ENCODE measurements around the gene TMEM129.

- TF ChIP-seq CTCF (conservative IDR thresholded peaks at IDR 0.05; ENCODE audit: low read depth in 2 of 2) (no peak), ETS1 (IDR thresholded peaks at IDR 0.05) (no peak), JUNB (IDR thresholded peaks at IDR 0.05; ENCODE audit: unreplicated experiment) (no peak), POLR2AphosphoS5 (IDR thresholded peaks at IDR 0.05; ENCODE audit: low read depth) (no peak), EZH2 (IDR thresholded peaks at IDR 0.05; ENCODE audit: low read depth, unreplicated experiment) (no peak), ZNF331 (CRISPR knock-in tag; IDR thresholded peaks at IDR 0.05; ENCODE audit: low read depth) (no peak), EZH2phosphoT487 (IDR thresholded peaks at IDR 0.05; ENCODE audit: unreplicated experiment) (no peak), NANOG (IDR thresholded peaks at IDR 0.05; ENCODE audit: borderline replicate concordance) (no peak), STAT1 (IDR thresholded peaks at IDR 0.05; ENCODE audit: unreplicated experiment) (no peak), REST (IDR thresholded peaks at IDR 0.05; ENCODE audit: unreplicated experiment) (no peak)
Measured at GRCh38 chr4:1768367-1769034, 47.4 kb upstream of the TMEM129 start.

All from GM23338 (cell line).